ENCODE data around the gene C17orf113. TPM values are rescaled to one million over a fixed set of nuclear protein-coding genes. Genes with fewer than 3 reads are reported as not detected.

Gene C17orf113
- total RNA-seq, 4 donors from 2014 or later: 0.37 to 4.1 (median 3.7) TPM; not detected in 1

DNA sequence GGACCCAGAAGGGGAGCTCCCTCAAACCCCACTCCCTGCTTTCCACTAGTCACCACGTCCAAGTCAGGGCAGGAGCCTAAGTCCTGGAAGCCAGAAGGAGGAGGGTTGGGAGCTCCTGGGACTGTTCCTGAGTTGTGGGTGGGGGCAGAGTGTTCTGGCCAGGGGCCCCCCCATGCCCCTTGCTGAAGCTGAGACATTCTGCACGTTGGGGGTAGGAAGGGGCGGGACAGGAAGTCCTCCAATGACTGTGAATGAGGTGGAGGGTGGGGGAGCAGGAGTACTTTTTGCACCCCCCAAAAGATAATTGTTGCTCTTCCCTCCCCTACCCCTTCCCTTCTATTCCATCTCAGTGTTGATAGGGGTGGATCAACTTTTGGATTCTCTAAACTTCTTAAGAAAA lies 21.4 kb upstream of the C17orf113 start:
- in situ Hi-C loops (cut with MboI; ENCODE audit: low pct_ligation_motif_present in 1 of 4, low pct_unique_long_range_greater_than_20kb in 1 of 4, low sequenced_read_pairs in 3 of 4): no loop called here
- H3K27me3 ChIP-seq: peaks cover 36% of the 10 kb centered on the region
- H3K9me3 ChIP-seq: no peaks in the 10 kb centered on the region
- 9% methylated on average over 3 of the region's 3 CpGs; no CpG with 5 or more reads in 1 of the 2 donors for WGBS, 2 donors (ENCODE audit: low coverage in 1 of 2)
- DNase-seq: no peak
- intact Hi-C loops (cut with DNase I; ENCODE audit: low total_unique reads): no loop called here
- H3K27ac ChIP-seq: no peak overlapping the region
- peaks cover 0 to 19% (median 14%) of the 10 kb centered on the region in 4 donors for H3K4me1 ChIP-seq
- TF ChIP-seq POLR2A (IDR thresholded peaks at IDR 0.05): no peak
- TF ChIP-seq, protein P1, sequence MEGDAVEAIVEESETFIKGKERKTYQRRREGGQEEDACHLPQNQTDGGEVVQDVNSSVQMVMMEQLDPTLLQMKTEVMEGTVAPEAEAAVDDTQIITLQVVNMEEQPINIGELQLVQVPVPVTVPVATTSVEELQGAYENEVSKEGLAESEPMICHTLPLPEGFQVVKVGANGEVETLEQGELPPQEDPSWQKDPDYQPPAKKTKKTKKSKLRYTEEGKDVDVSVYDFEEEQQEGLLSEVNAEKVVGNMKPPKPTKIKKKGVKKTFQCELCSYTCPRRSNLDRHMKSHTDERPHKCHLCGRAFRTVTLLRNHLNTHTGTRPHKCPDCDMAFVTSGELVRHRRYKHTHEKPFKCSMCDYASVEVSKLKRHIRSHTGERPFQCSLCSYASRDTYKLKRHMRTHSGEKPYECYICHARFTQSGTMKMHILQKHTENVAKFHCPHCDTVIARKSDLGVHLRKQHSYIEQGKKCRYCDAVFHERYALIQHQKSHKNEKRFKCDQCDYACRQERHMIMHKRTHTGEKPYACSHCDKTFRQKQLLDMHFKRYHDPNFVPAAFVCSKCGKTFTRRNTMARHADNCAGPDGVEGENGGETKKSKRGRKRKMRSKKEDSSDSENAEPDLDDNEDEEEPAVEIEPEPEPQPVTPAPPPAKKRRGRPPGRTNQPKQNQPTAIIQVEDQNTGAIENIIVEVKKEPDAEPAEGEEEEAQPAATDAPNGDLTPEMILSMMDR (IDR thresholded peaks at IDR 0.05): no peak
- no peak for TF ChIP-seq EP300 (IDR thresholded peaks at IDR 0.05; ENCODE audit: low read depth)
- no peak for TF ChIP-seq POLR2AphosphoS5 (IDR thresholded peaks at IDR 0.05)
- H3K36me3 ChIP-seq: no peaks in the 10 kb centered on the region
- H3K4me3 ChIP-seq: peak overlapping the region in 1 of 4 donors; percentile 41

DNA sequence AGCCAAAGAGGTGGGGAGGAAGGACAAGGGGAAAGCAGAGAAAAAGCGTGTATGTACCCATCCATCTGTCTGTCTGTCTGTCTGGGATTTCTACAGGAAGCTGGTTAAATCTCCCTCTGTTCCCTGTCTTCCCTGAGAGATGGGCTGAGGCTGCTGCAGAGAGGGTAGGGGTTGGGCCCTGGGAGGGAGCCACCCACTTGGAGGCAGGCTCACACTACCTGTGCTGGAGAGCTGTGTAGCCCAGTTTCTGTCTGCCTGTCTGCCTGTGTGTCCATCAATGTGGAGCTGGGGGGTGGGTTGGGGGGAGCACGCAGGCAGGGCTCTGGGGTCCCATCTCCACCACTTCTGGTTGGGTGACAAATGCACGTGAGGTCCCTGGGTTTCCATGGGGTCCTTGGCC lies 18.6 kb upstream of the C17orf113 start:
- H3K36me3 ChIP-seq: no peaks in the 10 kb centered on the region
- intact Hi-C loops (cut with DNase I; ENCODE audit: low total_unique reads) (loop anchor here (5.0 kb wide), 1 partner anchor 48 kb away; no protein-coding TSS in a partner anchor), in situ Hi-C loops (cut with MboI; ENCODE audit: low pct_ligation_motif_present in 1 of 4, low pct_unique_long_range_greater_than_20kb in 1 of 4, low sequenced_read_pairs in 3 of 4) (no loop called here)
- no peak overlapping the region for H3K27ac ChIP-seq
- H3K27me3 ChIP-seq: peaks cover 35% of the 10 kb centered on the region
- TF ChIP-seq POLR2A (IDR thresholded peaks at IDR 0.05) (no peak), EP300 (IDR thresholded peaks at IDR 0.05; ENCODE audit: low read depth) (no peak), POLR2AphosphoS5 (IDR thresholded peaks at IDR 0.05) (no peak)
- TF ChIP-seq, protein P1 (IDR thresholded peaks at IDR 0.05): no peak
- DNase-seq: no peak
- H3K4me1 ChIP-seq: peaks cover 0 to 19% (median 14%) of the 10 kb centered on the region in 4 donors
- H3K4me3 ChIP-seq: no peak overlapping the region
- H3K9me3 ChIP-seq: no peaks in the 10 kb centered on the region
- 77 to 100% methylated on average over 1 to 2 of the region's 3 CpGs for WGBS, 2 donors (ENCODE audit: low coverage in 1 of 2)

DNA sequence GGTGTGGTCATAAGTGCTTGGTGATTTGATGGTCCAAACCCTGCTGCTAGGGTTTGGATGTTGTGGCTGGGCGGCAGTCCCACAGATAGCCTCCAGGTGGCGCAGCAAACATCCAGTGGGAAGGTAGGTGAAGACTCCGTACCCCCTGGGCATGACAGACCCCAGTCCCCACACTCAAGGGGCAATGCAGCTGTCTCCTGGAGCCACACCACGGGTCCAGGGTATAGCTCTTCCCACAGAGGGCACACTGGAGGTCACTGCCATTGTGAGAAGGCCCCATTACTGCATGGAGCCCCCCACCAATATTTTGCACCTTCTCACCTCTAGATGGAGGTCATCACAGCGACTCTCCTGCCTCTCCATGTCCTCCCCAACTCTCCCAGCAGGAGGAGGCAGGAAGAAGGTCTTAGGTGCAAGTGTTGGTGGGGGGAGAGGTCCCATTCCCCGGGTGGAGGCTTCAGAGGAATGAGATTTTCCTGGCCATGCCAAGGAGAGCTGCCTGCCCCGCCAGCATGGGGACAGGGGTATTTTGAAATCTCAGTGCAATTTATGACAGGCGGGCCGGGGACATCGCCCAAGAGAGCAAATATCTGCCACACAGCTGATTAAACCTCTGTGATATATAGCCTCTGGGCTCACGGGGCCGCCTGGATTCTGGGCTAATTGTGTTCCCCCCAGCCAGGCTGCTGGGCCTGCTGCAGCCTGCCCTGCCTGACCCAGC lies 17.1 kb upstream of the C17orf113 start:
- WGBS, 2 donors (ENCODE audit: low coverage in 1 of 2): 22% methylated on average over 12 of the region's 12 CpGs; no CpG with 5 or more reads in 1 of the 2 donors
- in situ Hi-C loops (cut with MboI; ENCODE audit: low pct_ligation_motif_present in 1 of 4, low pct_unique_long_range_greater_than_20kb in 1 of 4, low sequenced_read_pairs in 3 of 4): no loop called here
- no peaks in the 10 kb centered on the region for H3K36me3 ChIP-seq

DNA sequence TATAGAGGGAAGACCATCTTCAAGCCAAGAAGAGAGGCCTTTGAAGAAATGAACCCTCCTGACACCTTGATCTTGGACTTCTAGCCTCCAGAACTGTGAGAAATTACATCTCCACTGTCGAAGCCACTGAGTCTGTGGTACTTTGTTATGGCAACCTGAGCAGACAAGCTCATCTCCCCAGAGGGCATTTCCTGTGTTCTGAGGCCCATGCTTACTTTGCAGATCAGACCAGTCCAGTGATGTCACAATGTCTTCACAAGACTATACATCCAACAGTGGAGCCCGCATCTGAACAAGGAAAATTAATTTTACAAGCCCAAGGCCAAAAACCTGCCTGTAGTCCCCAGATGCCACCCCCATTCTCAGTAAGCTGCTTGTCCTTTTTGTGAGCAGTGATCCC lies 14.8 kb upstream of the C17orf113 start:
- 71% methylated on average over 2 of the region's 2 CpGs; no CpG with 5 or more reads in 1 of the 2 donors for WGBS, 2 donors (ENCODE audit: low coverage in 1 of 2)
- Histone ChIP-seq H3K36me3 (no peaks in the 10 kb centered on the region), H3K9me3 (no peaks in the 10 kb centered on the region), H3K4me1 (peaks cover 0 to 11% (median 7%) of the 10 kb centered on the region in 4 donors), H3K4me3 (no peak overlapping the region), H3K27me3 (no peaks in the 10 kb centered on the region), H3K27ac (no peak overlapping the region)
- intact Hi-C loops (cut with DNase I; ENCODE audit: low total_unique reads) (loop anchor here (5.0 kb wide), 1 partner anchor 52 kb away; no protein-coding TSS in a partner anchor), in situ Hi-C loops (cut with MboI; ENCODE audit: low pct_ligation_motif_present in 1 of 4, low pct_unique_long_range_greater_than_20kb in 1 of 4, low sequenced_read_pairs in 3 of 4) (no loop called here)
- TF ChIP-seq EP300 (IDR thresholded peaks at IDR 0.05; ENCODE audit: low read depth) (no peak), POLR2AphosphoS5 (IDR thresholded peaks at IDR 0.05) (no peak), POLR2A (IDR thresholded peaks at IDR 0.05) (no peak)
- TF ChIP-seq, protein P1 (IDR thresholded peaks at IDR 0.05): no peak
- no peak for DNase-seq

More for the DNA sequence above, 17.1 kb upstream of the C17orf113 start:
- H3K27ac ChIP-seq: no peak overlapping the region
- peak; percentile 77 for DNase-seq
- TF ChIP-seq POLR2A (IDR thresholded peaks at IDR 0.05): no peak
- TF ChIP-seq POLR2AphosphoS5 (IDR thresholded peaks at IDR 0.05): no peak
- TF ChIP-seq EP300 (IDR thresholded peaks at IDR 0.05; ENCODE audit: low read depth): no peak
- TF ChIP-seq, protein P1 (IDR thresholded peaks at IDR 0.05): peak; percentile 85 to 94 (median 92)
- peaks cover 0 to 16% (median 13%) of the 10 kb centered on the region in 4 donors for H3K4me1 ChIP-seq
- H3K27me3 ChIP-seq: peaks cover 21% of the 10 kb centered on the region
- intact Hi-C loops (cut with DNase I; ENCODE audit: low total_unique reads): loop anchor here (5.0 kb wide), 1 partner anchor 50 kb away; no protein-coding TSS in a partner anchor
- no peaks in the 10 kb centered on the region for H3K9me3 ChIP-seq
- no peak overlapping the region for H3K4me3 ChIP-seq
